ENCODE results near the gene CUX1.

Gene CUX1

DNA sequence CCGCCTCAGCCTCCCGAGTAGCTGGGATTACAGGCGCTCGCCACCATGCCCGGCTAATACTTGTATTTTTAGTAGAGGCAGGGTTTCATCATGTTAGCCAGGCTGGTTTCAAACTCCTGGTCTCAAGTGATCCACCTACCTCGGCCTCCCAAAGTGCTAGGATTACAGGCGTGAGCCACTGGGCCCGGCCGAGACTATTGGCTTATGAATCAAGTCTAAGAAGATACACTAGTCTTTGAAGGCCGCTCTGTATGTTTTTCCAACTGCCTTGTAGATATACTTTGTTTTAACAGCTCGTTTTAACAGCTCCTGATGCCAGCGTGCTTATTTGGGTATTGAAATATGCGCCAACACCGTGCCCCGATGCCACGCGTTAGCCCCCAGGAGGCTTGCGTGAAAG lies 332.8 kb downstream of the CUX1 start:
- DNase-seq (ENCODE audit: low read depth in 2 of 2), result no peak
- no peak overlapping the region for H3K4me3 ChIP-seq (replicated peaks in 1 of 2; ENCODE audit: low read depth in 2 of 2, low read length in 2 of 2)
- TF ChIP-seq, protein P1, sequence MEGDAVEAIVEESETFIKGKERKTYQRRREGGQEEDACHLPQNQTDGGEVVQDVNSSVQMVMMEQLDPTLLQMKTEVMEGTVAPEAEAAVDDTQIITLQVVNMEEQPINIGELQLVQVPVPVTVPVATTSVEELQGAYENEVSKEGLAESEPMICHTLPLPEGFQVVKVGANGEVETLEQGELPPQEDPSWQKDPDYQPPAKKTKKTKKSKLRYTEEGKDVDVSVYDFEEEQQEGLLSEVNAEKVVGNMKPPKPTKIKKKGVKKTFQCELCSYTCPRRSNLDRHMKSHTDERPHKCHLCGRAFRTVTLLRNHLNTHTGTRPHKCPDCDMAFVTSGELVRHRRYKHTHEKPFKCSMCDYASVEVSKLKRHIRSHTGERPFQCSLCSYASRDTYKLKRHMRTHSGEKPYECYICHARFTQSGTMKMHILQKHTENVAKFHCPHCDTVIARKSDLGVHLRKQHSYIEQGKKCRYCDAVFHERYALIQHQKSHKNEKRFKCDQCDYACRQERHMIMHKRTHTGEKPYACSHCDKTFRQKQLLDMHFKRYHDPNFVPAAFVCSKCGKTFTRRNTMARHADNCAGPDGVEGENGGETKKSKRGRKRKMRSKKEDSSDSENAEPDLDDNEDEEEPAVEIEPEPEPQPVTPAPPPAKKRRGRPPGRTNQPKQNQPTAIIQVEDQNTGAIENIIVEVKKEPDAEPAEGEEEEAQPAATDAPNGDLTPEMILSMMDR (IDR thresholded peaks at IDR 0.05; ENCODE audit: low read depth, low read length), result no peak

DNA sequence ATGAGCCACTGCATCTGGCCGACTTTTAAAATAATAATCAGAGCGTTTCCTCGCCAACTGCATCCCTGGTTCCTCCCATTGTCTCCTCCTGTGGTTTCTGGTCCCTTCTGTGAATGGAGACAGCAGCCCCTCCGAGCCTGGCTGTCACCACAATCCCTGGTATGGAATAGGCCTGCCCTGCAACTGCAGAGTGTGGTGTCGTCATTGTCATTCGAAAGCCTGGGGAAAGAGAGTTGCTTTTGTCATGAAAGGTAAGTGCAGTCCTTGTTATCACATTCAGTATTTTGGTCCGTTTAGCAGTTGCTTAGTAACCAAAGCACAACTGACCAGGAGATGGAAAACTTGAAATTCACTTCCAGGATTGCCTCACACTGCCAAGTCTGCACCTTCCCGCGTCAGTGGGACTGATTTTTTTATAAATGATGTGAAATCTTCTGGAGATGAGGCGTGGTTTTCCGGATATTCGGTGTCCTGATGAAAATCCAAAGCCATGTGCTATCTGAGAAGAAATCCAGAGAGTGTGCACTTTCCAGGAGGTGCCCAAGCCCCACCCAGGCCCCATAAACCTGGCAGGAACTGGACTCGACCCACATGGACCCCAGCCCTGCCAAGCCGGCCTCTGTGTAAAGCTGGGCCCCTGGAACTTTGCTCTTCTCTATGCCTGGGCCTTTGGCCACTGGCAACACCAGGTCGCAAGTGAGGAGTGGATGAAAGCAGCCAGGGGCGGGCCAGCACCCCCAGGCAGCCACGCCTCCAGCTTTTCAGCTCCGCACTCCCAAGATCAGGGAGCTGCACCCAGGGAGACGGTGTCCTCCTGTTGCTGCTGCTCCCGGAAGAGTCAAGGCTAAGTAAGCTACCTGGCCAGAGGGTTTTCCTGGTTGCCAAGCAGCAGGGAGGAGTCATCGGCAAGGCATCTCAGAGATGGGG lies 335.5 kb downstream of the CUX1 start:
- DNase-seq (ENCODE audit: low read depth in 2 of 2), result peak; percentile 57 to 85
- TF ChIP-seq, protein P1 (IDR thresholded peaks at IDR 0.05; ENCODE audit: low read depth, low read length), result no peak
- H3K4me3 ChIP-seq (replicated peaks in 1 of 2; ENCODE audit: low read depth in 2 of 2, low read length in 2 of 2), result no peak overlapping the region

DNA sequence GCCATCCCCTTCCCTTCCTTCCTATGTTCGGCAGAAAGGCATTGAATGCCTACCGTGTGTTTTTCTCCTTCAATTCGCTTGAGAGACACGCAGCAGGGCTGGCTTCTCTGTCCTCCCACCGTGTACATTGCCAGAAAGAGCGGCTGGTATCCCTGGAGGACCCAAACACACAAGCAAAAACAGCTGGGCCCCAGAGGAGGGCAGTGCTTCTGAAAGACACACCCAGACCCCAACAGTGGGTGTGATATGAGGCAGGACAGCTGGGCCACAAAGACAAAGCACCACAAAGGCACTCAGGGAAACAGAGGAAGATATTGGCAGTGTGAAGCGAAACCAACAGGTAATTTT lies 336.1 kb downstream of the CUX1 start:
- TF ChIP-seq, protein P1 (IDR thresholded peaks at IDR 0.05; ENCODE audit: low read depth, low read length), result no peak
- no peak for DNase-seq (ENCODE audit: low read depth in 2 of 2)
- no peak overlapping the region for H3K4me3 ChIP-seq (replicated peaks in 1 of 2; ENCODE audit: low read depth in 2 of 2, low read length in 2 of 2)

DNA sequence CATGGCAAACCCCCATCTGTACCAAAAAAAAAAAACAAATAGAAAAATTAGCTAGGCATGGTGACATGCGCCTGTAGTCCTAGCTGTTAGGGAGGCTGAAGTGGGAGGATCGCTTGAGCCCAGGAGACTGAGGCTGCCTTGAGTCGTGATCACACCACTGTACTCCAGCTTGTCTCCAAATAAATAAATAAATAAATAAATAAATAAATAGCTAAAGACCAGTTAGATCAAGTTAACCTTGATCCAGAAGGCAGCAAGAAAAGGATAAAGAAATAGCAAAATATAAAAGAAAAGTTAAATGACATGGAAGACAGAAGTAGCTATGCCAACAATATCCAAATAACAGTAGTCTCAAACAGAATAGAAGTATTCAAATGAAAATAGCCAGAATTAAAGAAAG lies 337.0 kb downstream of the CUX1 start:
- TF ChIP-seq, protein P1 (IDR thresholded peaks at IDR 0.05; ENCODE audit: low read depth, low read length), result no peak
- H3K4me3 ChIP-seq (replicated peaks in 1 of 2; ENCODE audit: low read depth in 2 of 2, low read length in 2 of 2), result no peak overlapping the region
- no peak for DNase-seq (ENCODE audit: low read depth in 2 of 2)

DNA sequence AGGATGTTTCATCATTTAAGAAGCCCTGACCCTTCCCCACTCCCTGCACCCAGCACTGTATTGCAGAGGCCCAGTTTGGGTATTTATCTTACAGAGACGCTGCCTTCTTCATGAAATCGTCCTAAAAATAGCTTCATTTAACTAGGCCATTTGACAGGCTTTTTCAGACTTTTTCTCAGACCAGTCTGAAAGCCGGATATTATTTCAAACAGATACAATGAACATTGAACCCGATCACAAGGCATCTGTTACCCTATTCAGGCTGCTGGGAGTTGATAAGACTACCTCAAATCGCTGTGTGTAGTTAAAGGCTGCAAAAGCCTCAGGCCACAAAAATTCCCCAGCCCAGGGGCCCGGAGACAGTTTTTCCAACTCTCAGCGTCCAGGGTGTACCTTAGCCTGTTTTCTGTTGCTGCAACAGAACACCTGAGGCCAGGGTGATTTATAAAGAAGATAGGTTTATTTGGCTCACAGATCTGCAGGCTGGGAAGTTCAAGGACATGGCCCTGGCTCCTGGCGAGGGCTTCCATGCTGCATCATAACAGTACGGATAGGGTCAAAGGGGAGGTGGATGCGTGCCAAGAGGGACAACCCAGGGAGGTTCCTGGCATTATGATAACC lies 338.5 kb downstream of the CUX1 start:
- peak in 1 of 2 donors; percentile 28 for DNase-seq (ENCODE audit: low read depth in 2 of 2)
- no peak overlapping the region for H3K4me3 ChIP-seq (replicated peaks in 1 of 2; ENCODE audit: low read depth in 2 of 2, low read length in 2 of 2)
- TF ChIP-seq, protein P1 (IDR thresholded peaks at IDR 0.05; ENCODE audit: low read depth, low read length), result no peak

DNA sequence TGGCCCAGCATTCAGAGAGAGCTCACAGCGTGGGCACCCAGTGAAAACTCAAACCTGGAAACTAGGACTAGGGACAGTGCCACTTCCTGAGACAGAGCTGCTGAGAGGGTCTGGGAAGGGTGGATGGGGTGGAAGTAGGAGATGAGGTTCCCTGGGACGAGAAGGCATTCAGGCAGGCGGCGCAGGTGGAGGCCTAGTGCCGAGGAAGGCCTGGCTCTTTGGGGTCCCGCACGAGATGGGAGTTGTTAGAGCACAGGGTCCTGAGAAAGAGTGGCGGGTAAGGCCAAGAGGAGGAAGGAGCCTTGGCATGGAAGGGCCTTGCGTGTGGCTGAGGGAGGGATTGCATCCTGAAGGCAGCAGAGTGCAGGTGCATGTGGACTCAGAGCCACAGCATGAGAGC lies 339.4 kb downstream of the CUX1 start:
- DNase-seq (ENCODE audit: low read depth in 2 of 2), result no peak
- TF ChIP-seq, protein P1 (IDR thresholded peaks at IDR 0.05; ENCODE audit: low read depth, low read length), result no peak
- no peak overlapping the region for H3K4me3 ChIP-seq (replicated peaks in 1 of 2; ENCODE audit: low read depth in 2 of 2, low read length in 2 of 2)

Measured in cardiac fibroblast (primary cell).